Heart left ventricle (tissue), 16 donors: ENCODE data around the gene GRHPR. TPM values are rescaled to one million over a fixed set of nuclear protein-coding genes. Genes with fewer than 3 reads are reported as not detected.

ENCODE experiments used
- ATAC-seq, 4 donors: fragments of 200-7000 bp; cut with Tn5 transposase; one replicate each; pipeline ENCODE4 v1.9.1; 2020 to 2022; ENCODE audit warnings: moderate library complexity in 4 of 4, mild to moderate bottlenecking in 3 of 4, moderate number of reproducible peaks in 1 of 4
- DNase-seq, 5 donors: peaks; one replicate each; pipeline ENCODE4 v3.0.0-alpha.2; 2020
- H3K27ac ChIP-seq, 12 donors: fragments of 200-600 bp; sonication (generic) in 4 of 12; one replicate each; pipeline versions ENCODE4 v1.5.0 to v1.8.0; 2016 to 2022; ENCODE audit warnings: mild to moderate bottlenecking in 2 of 12
- H3K27me3 ChIP-seq, 9 donors: fragments of 200-600 bp; sonication (generic) in 2 of 9; one replicate each; pipeline versions ENCODE4 v1.5.1 to v1.8.0; 2016 to 2022; ENCODE audit warnings: mild to moderate bottlenecking in 3 of 9
- H3K36me3 ChIP-seq, 9 donors: fragments of 200-600 bp; sonication (generic) in 2 of 9; one replicate each; pipeline versions ENCODE4 v1.5.0 to v1.8.0; 2018 to 2022; ENCODE audit warnings: mild to moderate bottlenecking in 2 of 9
- H3K4me1 ChIP-seq, 12 donors: fragments of 200-600 bp; sonication (generic) in 4 of 12; one replicate each; pipeline versions ENCODE4 v1.5.0 to v1.8.0; 2016 to 2022; ENCODE audit warnings: mild to moderate bottlenecking in 3 of 12
- H3K4me3 ChIP-seq, 12 donors: fragments of 200-600 bp; sonication (generic) in 4 of 12; one replicate each; pipeline versions ENCODE4 v1.5.0 to v1.8.0; 2017 to 2022; ENCODE audit warnings: mild to moderate bottlenecking in 9 of 12, moderate library complexity in 4 of 12
- H3K9me3 ChIP-seq, 12 donors: fragments of 200-600 bp; sonication (generic) in 4 of 12; one replicate each; pipeline versions ENCODE4 v1.5.0 to v1.8.0; 2016 to 2022; ENCODE audit warnings: mild to moderate bottlenecking in 1 of 12
- POLR2A ChIP-seq, 2 donors: fragments of 450-650 bp; IDR thresholded peaks; one replicate each; pipeline ENCODE4 v1.6.1; 2017; ENCODE audit warnings: antibody characterized with exemption in 2 of 2, mild to moderate bottlenecking in 2 of 2, moderate library complexity in 2 of 2
- WGBS, 4 donors: extraction: QIAGEN DNeasy Blood & Tissue Kit in 2 of 4; methylation state at CpG; one replicate each; pipeline versions ENCODE4 v1.1.5 to v1.1.7; 2013 to 2018; 5-methylcytosine and 5-hydroxymethylcytosine counted together
- intact Hi-C, 10 donors: fragments of 100-400 bp; cut with DNase I; formaldehyde crosslinking; loops; one replicate each; pipeline versions ENCODE4 v1.11.1 to v1.14.2; 2022
- polyA plus RNA-seq, 2 donors: library from polyadenylated mRNA; stranded (reverse); fragments of 200-250 nt; gene quantifications; one replicate each; pipeline ENCODE4 v1.2.3, GENCODE V29; 2013
- total RNA-seq, 9 donors: library from RNA; depleted of rRNA in 2 of 9; stranded (reverse); fragments of >200 nt in 2 of 9; fragmentation: NEBNext Ultra II Directional in 3 of 9; extraction: Animal tissue kit (Norgen Biotek cat#: 25700) in 3 of 9; gene quantifications; one replicate each; pipeline versions ENCODE4 v1.1.0 to v1.2.4, GENCODE V29; 2016 to 2023
- TF ChIP-seq, protein P1 (sequence below), 12 donors: fragments of 200-600 bp; sonication (generic) in 4 of 12; IDR thresholded peaks; one replicate each; pipeline versions ENCODE4 v1.5.0 to v1.8.0; 2018 to 2022; ENCODE audit warnings: antibody characterized with exemption in 12 of 12, mild to moderate bottlenecking in 5 of 12
- donor health status: ischemic (EF 13 %, LVEDD 7.1; RV severe dilation, severe dysfunction).
- donor health status: healthy with polysubstance abuse.
- donor health status: DM: no; HTN: yes; CAD: no.
- donor health status: DM: no; HTN: no; CAD: no.
- donor health status: ischemic (EF 25% LVEDD 6.9; RV normal size, moderate dysfunction).
- donor health status: ischemic (EF 25% LVEDD 5.7; RV mildly dilated, moderate dysfunction).
- donor health status: healthy.
- donor health status: DM: yes; HTN: yes; CAD: no.
- donor health status: ischemic (EF 35%, LVEDD 5.7; RV mildly dilated, moderate dysfunction).
- donor health status: nonischemic (EF 11% LVEDD 7.7; RV severe dilation, severe dysfunction).
- donor health status: DM: yes; HTN: yes; CAD: no.
- donor health status: PGD.
- donor health status: ischemic (EF 29% LVEDD 5.4; RV normal size, mild dysfunction).
- donor health status: nonischemic (EF 23%, LVEDD 6.1; RV moderate dilation, normal function).

Gene GRHPR
- total and polyA plus RNA-seq, 11 donors = 91.0 to 209 (median 111) TPM

- TF ChIP-seq, protein P1, sequence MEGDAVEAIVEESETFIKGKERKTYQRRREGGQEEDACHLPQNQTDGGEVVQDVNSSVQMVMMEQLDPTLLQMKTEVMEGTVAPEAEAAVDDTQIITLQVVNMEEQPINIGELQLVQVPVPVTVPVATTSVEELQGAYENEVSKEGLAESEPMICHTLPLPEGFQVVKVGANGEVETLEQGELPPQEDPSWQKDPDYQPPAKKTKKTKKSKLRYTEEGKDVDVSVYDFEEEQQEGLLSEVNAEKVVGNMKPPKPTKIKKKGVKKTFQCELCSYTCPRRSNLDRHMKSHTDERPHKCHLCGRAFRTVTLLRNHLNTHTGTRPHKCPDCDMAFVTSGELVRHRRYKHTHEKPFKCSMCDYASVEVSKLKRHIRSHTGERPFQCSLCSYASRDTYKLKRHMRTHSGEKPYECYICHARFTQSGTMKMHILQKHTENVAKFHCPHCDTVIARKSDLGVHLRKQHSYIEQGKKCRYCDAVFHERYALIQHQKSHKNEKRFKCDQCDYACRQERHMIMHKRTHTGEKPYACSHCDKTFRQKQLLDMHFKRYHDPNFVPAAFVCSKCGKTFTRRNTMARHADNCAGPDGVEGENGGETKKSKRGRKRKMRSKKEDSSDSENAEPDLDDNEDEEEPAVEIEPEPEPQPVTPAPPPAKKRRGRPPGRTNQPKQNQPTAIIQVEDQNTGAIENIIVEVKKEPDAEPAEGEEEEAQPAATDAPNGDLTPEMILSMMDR (IDR thresholded peaks at IDR 0.05) = no peak
- no peak for TF ChIP-seq POLR2A (IDR thresholded peaks at IDR 0.05)
- Histone ChIP-seq H3K27ac (peak overlapping the region in 5 of 12 donors; percentile 27 to 69 (median 56)), H3K27me3 (no peaks in the 10 kb centered on the region), H3K4me3 (no peak overlapping the region), H3K9me3 (no peaks in the 10 kb centered on the region), H3K4me1 (peaks cover 0 to 11% (median 0%) of the 10 kb centered on the region in 12 donors), H3K36me3 (no peaks in the 10 kb centered on the region)
- ATAC-seq (peak in 1 of 4 donors; percentile 35), DNase-seq (peak in 1 of 5 donors; percentile 37)
- 74 to 87% (median 82%) methylated on average over 10 of the region's 10 CpGs for WGBS, 4 donors
- intact Hi-C loops = no loop called here
Observed at GRCh38 chr9:37405764-37406380, 16.6 kb upstream of the GRHPR start.

DNA sequence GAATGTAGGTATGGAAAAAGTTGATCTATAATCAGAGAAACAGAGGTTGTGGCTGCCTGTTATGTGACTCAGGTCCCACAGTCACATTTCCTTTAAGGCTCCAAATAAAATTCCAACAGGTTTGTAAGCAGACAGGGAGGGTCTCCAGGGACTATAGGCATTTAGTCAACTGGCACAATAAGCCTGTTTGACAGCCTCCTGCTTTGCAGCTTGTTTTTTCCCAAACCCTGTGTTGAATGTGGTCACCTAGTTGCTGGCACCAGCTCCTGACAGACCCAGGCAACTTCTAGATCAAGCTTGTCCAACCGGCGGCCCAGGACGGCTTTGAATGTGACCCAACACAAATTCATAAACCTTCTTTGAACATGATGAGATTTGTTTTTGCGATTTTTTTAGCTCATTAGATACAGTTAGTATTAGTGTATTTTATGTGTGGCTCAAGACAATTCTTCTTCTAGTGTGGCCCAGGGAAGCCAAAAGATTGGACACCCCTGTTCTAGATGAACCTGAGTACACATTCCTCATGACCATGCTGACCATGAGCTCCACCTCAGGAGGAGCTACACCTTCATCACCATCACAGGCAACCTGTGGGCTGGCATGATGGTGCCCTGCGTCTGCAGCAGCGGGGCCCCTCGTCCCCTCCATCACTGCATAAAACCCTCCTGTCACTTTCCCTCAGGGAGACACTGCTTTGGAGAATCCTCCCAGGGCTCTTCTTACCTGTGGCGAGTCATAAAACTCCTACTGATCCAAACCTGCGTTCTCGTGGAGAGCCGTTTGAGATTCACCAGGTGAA is 15.7 kb upstream of the GRHPR start:
- DNase-seq (no peak), ATAC-seq (no peak)
- intact Hi-C loops = no loop called here
- no peaks in the 10 kb centered on the region for H3K27me3 ChIP-seq
- 92 to 94% (median 93%) methylated on average over 11 of the region's 11 CpGs for WGBS, 4 donors
- no peaks in the 10 kb centered on the region for H3K9me3 ChIP-seq
- H3K4me1 ChIP-seq = peaks cover 0 to 11% (median 0%) of the 10 kb centered on the region in 12 donors
- no peak for TF ChIP-seq POLR2A (IDR thresholded peaks at IDR 0.05)
- TF ChIP-seq, protein P1 (IDR thresholded peaks at IDR 0.05) = no peak
- H3K36me3 ChIP-seq = no peaks in the 10 kb centered on the region
- peak overlapping the region in 3 of 12 donors; percentile 27 to 69 (median 41) for H3K27ac ChIP-seq
- H3K4me3 ChIP-seq = no peak overlapping the region

DNA sequence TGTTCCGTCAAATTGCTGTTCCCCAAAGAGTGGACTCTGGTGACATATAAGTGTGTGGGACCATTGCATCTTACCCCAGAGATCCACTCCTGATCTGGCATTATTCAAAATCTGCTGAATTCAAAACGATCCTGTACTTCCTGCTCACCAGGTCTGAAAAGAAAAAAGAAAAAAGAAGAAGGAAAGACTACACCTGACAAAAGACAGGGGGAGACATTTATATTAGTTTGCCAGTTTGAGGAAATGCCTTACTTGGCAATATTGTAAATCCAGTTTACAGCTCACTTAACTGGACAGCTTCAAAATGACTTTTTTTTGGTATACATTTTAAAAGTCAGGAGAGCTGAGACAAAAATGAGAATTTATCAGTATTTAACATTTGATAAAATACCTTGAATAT is 15.0 kb upstream of the GRHPR start:
- intact Hi-C loops = no loop called here
- WGBS, 4 donors = 72 to 78% (median 74%) methylated on average over 2 of the region's 2 CpGs

More for the DNA sequence above, 15.0 kb upstream of the GRHPR start:
- Histone ChIP-seq H3K4me3 (no peak overlapping the region), H3K27ac (no peak overlapping the region), H3K36me3 (no peaks in the 10 kb centered on the region), H3K9me3 (no peaks in the 10 kb centered on the region), H3K4me1 (peaks cover 0 to 15% (median 0%) of the 10 kb centered on the region in 12 donors), H3K27me3 (no peaks in the 10 kb centered on the region)
- ATAC-seq (no peak), DNase-seq (no peak)
- no peak for TF ChIP-seq POLR2A (IDR thresholded peaks at IDR 0.05)
- TF ChIP-seq, protein P1 (IDR thresholded peaks at IDR 0.05) = peak in 1 of 12 donors; percentile 9
